Caki2 (cell line): ENCODE measurements around the gene SPIRE1. TPM values are rescaled to one million over a fixed set of nuclear protein-coding genes. Genes with fewer than 3 reads are reported as not detected.
A peak's percentile ranks its signal among the peaks of the same experiment; 100 is the strongest.
"Not testable (repeated sequence)": the region's sequence is repeated elsewhere in the genome, so short reads cannot be mapped to it uniquely, and the experiment has no call there.

Source experiments
- DNase-seq: peaks from one replicate; pipeline ENCODE4 v3.0.0-alpha.2; 2015; ENCODE audit warnings: low read depth
- in situ Hi-C: cut with HindIII; loops from 2 replicates; pipeline ENCODE4 v1.10.0; 2016; ENCODE audit warnings: low sequenced_read_pairs, low pct_unique_long_range_greater_than_20kb, mixed read lengths
- total RNA-seq: library from RNA; depleted of rRNA; stranded (reverse); fragments of >200 nt; shearing (Covaris generic); gene quantifications from 2 replicates; pipeline ENCODE4 v1.2.3, GENCODE V29; 2014; ENCODE audit warnings: low replicate concordance

SPIRE1 gene
- total RNA-seq, 1 experiment from 2014 or later = 40.2 TPM

DNA sequence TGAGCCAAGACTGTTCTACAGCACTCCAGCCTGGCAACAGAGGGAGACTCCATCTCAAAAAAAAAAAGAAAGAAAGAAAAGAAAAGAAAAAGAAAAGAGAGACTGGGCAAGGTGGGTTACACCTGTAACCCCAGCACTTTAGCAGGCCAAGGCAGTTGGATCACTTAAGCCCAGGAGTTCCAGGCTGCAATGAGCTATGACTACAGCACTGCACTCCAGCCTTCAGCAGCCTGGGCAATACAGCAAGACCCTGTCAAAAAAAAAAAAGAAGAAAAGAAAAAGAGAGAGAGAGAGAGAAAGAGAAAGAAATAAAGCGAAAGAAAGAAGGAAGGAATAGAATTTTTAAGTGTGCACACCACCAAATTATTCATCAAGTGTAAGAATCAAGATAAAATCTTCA is 2.9 kb downstream of the SPIRE1 start:
- in situ Hi-C loops = no loop called here
- DNase-seq = peak; percentile 10

DNA sequence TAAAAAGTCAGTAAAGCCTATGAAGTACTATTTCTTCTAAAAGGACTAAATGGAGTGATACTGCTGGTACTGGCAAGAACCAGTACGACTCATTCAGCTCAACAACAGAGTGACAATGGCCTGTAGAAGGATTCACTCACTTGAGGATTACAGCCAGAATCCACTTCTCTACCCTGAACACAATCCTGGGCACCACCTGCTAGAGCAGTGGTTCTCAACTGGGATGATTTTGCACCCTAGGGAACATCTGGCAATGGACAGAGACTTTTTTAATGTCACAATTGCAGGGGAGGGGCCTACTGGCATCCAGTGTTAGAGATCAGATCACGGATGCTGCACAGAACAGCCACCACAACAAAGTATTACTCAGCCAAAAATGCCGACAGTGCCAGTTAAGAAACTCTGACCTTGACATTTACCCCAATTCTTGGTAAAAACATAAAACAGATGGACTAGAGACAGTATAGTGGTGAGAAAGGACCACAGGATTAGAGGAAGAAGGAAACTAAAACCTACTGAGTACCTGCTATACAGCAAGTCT is 5.0 kb downstream of the SPIRE1 start:
- peak; percentile 56 for DNase-seq
- in situ Hi-C loops = no loop called here

DNA sequence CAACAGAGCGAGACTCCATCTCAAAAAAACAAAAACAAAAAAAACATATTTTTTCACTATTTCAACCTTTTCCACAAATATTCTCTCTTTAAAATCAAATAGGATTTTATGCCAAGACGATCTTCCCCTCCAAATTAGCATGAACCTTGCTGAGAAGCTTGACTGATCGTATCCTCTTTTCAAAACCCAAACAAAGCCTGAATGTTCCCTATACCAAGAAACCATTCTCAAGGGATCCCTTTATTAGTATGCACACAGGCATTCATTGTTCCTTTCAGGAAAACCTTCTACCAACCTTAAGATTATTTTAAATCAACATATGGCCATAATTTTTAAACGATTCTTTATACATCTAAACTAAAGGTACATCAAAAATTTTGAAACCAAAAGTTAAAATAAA is 6.3 kb downstream of the SPIRE1 start:
- DNase-seq = no peak
- in situ Hi-C loops = no loop called here

DNA sequence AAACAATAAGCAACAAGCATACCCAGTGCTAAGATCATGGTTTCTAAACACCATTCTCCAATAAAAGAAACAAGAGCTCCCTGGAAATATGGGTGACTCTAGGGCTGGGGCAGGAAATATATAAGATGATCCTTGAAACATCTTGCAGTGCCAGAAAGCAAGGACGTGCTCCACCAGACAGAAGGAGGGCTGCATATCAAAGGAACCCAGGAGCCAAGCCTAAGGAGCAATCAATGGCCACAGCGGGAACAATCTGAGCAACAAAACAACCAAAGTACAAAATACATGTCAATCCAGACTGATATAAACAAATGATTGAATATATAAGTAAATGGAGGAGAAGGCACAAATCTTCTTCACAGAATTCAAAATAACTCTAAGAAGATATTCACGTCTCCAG is 10.1 kb downstream of the SPIRE1 start:
- in situ Hi-C loops = no loop called here
- no peak for DNase-seq

DNA sequence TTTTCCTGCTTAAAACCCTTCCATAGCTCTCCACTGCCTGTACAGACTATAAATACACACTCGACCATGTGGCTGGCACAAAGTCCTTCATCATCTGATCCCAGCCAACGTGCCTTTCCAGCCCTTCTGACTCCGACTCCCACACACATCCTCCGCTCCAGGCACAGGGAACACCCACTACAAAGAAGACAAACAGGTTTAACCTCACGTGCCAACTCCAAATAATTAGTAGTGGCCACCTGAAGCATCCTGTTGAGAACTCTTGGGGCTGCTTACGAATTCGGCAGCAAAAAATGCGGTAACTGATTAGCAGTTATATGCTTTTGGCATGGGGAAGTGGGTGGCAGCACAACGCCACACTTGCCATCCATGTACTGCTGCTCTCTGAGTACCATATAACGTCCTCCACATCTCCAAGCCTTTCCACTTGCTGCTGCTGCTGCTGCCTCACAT is 12.1 kb downstream of the SPIRE1 start:
- in situ Hi-C loops = no loop called here
- no peak for DNase-seq

DNA sequence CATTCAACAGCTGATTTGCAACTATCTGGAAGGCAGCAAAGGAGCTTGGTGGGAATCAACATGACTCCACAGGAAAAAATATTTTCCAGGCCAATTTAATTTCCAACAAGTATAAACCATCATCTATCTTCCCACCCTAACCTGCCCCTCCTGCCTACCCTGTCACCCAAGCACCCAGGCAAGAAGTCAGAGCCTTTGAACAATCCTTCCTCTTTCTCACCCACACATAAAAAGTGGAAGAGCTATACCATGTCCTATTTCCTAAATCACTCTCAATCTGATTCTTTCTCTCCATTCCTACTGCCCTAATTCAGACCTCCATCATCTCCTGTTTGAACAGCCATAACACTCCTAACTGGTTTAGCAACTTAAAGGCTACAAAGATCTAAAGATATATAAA is 12.7 kb downstream of the SPIRE1 start:
- in situ Hi-C loops = no loop called here
- DNase-seq = no peak

DNA sequence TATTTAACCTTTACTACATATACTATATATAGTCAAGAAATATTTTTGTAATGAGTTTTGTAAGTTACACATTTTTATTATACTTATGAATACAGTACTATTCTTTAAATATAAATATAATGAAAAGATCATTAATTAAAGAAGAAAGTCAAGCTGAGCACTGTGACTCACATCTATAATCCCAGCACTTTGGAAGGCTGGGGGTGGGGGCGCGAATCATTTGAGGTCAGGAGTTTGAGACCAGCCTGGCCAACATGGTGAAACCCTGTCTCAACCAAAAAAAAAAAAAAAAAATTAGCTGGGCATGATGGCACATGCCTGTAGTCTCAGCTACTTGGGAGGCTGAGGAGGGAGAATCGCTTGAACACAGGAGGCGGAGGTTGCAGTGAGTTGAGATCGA is 14.2 kb downstream of the SPIRE1 start:
- in situ Hi-C loops, DNase-seq: not testable (repeated sequence)

DNA sequence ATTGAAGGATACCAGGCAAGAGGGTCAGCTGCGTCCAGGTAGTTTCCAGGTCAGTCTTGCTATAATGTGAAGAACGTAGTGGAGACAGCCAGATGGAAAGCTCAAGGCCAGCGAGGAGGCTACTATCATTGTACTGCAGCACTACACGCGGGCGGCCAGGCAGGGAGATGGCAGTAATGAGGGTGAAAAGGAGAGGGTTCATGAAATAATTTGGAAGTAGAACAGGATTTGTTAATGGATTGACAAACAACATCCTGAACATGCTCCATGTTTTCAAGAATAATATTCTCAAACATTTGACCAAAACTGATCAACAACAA is 17.1 kb downstream of the SPIRE1 start:
- no peak for DNase-seq
- in situ Hi-C loops = no loop called here

DNA sequence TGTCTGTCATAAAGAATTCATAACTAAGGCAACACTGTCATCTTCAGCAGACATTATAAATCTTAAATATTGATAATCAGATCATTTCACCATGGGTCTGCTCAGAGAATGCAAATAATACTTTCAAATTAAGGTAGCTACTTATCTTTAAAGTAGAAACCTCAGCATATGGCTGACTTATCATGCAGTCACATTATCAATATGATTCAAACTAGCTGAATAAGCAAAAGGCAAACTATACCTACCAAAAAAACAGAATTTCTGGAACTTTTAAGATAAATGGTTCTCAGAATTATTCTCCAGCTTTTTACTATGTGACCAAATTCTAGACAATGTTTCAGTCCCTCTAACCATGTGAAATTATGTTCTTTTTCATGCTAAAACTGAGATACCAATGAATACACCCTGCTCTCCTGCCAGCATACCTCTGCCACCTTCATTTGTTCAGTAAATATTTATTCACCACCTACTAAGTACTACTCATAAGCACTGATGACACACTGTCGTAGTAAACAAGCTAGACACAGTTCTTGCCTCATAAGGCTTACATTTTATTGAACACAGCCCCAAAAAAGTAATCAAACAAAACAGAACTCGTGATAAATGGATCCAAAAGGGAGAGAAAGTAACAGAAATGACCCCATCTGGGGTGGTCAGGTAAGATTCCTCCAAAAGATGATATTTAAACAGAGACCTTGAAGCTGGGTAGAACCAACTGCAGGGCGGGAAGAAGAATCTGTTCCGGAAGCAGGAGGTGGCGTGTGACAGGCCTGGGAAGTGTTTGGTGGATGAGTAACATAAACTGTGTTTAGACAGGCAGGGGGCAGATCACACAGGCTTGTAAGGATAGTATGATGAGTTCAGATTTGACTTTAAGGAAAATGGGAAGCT is 17.7 kb downstream of the SPIRE1 start:
- in situ Hi-C loops = no loop called here

DNA sequence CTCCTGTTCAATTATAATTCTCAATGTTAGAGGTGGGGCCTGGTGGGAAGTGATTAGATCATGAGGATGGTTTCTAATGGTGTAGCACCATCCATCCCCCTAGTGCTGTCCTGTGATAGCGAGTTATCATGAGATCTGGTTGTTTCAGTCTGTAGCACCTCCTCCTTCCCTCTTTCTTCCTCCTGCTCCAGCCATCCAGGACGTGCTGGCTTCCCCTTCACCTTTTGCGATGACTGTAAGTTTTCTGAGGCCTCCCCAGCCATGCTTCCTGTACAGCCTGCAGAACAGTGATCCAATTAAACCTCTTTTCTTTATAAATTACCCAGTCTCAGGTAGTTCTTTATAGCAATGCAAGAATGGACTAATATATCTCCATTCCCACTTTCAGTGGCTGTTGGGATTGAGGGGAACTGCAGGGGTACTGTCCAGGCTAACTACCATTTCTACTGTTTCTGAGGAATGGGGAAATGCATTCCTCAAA is 19.2 kb downstream of the SPIRE1 start:
- DNase-seq = peak; percentile 40
- in situ Hi-C loops = no loop called here

More for the DNA sequence above, 17.7 kb downstream of the SPIRE1 start:
- DNase-seq = peak; percentile 74

DNA sequence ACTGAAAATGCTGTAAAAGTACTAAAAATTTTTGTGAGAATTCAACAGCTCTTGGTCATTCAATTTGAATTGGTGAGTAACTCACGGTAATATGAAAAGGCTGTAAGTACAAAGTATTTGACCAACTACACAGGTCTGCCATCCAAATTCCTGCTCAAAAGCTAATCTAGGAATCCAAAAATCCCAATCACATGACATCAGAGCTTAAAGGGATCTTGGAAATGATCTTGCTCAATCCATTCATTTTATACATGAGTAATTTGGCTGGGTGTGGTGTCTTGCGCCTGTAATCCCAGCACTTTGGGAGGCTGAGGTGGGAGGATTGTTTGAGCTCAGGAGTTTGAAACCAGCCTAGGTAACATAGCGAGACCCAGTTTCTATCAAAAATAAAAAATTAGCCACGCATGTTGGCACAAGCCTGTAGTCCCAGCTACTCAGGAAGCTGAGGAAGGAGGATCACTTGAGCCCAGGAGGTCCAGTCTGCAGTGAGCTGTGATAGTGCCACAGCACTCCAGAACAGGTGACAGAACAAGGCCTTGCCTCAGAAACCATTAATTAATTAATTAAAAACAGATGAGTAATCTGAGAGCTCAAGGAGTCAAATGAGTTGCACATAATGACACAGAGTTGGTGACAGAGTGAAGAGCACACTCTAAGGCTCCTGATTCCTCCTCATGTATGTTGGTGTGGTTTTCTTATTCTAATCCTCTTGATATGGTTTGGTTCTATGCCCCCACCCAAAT is 19.8 kb downstream of the SPIRE1 start:
- in situ Hi-C loops = no loop called here
- DNase-seq = no peak

DNA sequence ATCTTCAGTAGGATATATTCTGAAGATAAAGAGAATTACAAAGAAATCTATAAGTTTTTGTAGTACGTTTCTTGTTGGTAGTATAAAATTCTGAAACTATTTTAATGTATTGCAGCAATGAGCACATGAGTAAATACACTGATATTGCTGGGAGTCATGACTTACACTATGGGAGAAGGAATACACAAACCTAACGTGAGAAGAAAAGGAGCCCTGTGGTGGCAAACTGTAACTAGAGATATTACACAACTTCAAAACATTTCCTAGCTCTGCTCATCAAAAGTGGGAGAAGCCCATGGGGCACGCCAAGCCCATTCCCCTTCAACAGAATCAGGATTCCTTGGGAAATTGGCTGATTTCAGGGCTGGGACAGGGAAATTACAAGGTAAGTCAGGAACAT is 20.5 kb downstream of the SPIRE1 start:
- in situ Hi-C loops = no loop called here

DNA sequence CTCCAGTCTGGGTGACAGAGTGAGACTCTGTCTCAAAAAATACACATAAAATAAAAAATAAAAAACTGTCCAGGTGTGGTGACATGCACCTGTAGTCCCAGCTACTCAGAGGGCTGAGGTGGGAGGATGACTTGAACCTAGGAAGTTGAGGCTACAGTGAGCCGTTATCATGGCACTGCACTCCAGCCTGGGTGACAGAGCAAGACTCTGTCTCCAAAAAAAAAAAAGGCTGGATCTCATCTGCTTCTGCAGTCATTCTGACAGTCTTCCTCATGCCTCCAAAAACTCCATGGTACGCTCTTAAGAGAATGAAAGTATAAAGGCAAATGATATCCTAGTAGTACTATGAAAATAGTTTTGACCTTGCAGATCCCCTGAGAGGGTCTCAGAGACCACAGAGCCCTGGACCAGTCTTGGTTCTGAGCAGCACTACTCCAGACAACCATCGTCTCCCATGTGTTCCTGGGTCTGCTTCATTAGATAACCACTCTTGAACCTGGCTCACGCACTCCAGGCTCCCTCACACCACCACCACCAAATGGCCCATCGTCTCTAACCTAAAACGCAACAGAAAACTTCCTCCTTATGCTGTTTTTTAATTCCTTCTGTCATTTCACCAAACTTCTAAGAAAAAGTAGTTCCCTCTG is 26.0 kb downstream of the SPIRE1 start:
- in situ Hi-C loops = no loop called here
- DNase-seq = no peak

More for the DNA sequence above, 20.5 kb downstream of the SPIRE1 start:
- no peak for DNase-seq

DNA sequence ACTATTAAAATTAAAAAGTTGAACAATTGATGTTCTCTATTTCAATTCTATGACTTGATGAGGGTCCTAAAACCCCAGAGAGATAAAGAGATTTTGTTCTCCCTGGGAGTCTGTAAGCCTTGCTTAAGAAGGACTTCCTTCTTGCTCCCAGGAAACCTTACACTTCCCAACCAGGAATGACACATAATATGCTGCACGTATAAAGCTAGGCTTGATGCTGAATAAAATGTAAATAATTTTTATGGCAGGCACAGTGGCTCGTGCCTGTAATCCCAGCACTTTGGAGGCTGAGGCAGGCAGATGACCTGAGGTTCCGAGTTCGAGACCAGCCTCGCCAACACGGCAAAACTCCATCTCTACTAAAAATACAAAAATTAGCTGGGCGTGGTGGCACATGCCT is 27.8 kb downstream of the SPIRE1 start:
- in situ Hi-C loops = no loop called here
- no peak for DNase-seq

DNA sequence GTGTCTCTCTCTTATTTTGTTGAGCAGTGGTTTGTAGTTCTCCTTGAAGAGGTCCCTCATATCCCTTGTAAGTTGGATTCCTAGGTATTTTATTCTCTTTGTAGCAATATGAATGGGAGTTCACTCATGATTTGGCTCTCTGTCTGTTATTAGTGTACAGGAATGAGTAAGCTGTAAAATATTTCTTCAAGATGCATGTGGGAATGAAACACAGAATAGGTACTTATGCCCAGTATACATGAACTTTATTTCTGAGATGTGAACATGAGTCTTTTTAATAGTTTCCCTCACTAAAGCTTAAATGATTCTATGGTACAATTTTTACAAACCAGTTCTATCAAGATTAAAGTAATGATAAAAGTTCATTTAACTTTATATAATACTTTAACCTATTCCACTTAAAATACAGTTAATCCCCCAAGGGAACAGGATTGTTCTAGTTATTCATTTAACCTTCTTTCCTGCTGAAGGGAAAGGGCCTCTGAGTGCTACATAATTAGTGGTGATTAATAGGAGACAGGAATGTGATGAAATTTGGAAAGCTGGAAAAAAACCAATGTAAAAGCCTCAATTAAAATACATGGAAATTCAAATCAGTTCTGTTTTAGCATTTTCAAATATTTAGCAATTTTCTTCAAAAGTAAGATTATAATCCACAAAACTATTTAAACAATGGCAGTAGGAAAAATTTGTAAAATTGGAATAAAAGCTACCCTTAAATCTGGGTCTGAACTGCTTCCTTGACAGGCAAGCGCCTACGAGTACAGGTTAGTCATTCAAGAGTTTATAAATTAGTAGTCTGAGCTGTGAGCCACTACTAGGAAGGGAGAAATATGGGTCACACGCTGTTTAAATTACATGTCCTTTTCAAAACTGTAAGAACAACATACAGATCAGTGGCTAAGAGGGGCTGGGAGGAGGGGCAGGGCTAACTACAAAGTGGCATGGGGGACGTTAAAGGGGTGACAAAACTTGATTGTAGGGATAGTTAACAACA is 28.9 kb downstream of the SPIRE1 start:
- in situ Hi-C loops = no loop called here
- DNase-seq = peak; percentile 63

DNA sequence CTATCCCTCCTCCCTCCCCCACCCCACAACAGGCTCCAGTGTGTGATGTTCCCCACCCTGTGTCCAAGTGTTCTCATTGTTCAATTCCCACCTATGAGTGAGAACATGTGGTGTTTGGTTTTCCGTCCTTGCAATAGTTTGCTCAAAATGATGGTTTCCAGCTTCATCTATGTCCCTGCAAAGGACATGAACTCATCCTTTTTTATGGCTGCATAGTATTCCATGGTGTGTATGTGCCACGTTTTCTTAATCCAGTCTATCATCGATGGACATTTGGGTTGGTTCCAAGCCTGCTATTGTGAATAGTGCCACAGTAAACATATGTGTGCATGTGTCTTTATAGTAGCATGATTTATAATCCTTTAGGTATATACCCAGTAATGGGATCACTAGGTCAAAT is 30.7 kb downstream of the SPIRE1 start:
- in situ Hi-C loops, DNase-seq: not testable (repeated sequence)

DNA sequence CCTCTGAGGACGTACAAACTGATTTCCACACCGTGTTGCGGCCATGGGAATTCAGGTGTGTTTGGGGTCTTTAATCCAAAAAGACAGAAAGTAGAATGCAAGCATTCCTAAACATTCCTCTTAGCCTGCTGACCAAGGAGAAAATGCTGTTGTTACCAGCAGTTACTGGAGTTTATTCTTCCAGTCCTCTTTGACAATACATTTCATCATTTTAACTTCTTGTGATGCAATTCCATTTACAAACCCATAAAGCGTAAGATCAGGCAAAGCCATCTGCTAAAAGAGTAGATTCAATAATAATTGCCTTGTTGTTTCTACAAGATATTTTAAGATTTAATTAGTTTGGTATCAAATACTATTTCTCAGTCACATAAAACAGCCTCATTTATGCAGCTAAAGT is 32.7 kb downstream of the SPIRE1 start:
- in situ Hi-C loops = no loop called here
- DNase-seq = no peak
